Muscle layer of colon (tissue), 2 donors: Measurements from ENCODE around the gene PHF21B.
A peak's percentile ranks its signal among the peaks of the same experiment; 100 is the strongest.
"Not testable (repeated sequence)": the region's sequence is repeated elsewhere in the genome, so short reads cannot be mapped to it uniquely, and the experiment has no call there.

Source experiments
- H3K27ac ChIP-seq: one replicate; pipeline ENCODE4 v1.7.0; 2013; ENCODE audit warnings: low read depth, mild to moderate bottlenecking, low read length, moderate library complexity
- H3K27me3 ChIP-seq, 2 donors: one replicate each; pipeline ENCODE4 v1.7.0; 2013; ENCODE audit warnings: low read length in 2 of 2, mild to moderate bottlenecking in 2 of 2; ENCODE audit not compliant: insufficient read depth in 2 of 2, control insufficient read depth in 1 of 2
- H3K36me3 ChIP-seq: one replicate; pipeline ENCODE4 v1.7.0; 2013; ENCODE audit warnings: mild to moderate bottlenecking, low read length; ENCODE audit not compliant: insufficient read depth
- H3K4me1 ChIP-seq: one replicate; pipeline ENCODE4 v1.7.0; 2013; ENCODE audit warnings: mild to moderate bottlenecking, low read length; ENCODE audit not compliant: insufficient read depth
- H3K4me3 ChIP-seq, 2 donors: one replicate each; pipeline ENCODE4 v1.7.0; 2013; ENCODE audit warnings: low read length in 2 of 2, low read depth in 1 of 2, mild to moderate bottlenecking in 1 of 2, moderate library complexity in 1 of 2
- H3K9ac ChIP-seq: one replicate; pipeline ENCODE4 v1.7.0; 2013; ENCODE audit warnings: low read length
- H3K9me3 ChIP-seq: one replicate; pipeline ENCODE4 v1.7.0; 2013; ENCODE audit warnings: mild to moderate bottlenecking, low read length
- donor health status: abdominal sarcoma.
- donor health status: Adenocarcinoma of cecum.

The PHF21B gene

DNA sequence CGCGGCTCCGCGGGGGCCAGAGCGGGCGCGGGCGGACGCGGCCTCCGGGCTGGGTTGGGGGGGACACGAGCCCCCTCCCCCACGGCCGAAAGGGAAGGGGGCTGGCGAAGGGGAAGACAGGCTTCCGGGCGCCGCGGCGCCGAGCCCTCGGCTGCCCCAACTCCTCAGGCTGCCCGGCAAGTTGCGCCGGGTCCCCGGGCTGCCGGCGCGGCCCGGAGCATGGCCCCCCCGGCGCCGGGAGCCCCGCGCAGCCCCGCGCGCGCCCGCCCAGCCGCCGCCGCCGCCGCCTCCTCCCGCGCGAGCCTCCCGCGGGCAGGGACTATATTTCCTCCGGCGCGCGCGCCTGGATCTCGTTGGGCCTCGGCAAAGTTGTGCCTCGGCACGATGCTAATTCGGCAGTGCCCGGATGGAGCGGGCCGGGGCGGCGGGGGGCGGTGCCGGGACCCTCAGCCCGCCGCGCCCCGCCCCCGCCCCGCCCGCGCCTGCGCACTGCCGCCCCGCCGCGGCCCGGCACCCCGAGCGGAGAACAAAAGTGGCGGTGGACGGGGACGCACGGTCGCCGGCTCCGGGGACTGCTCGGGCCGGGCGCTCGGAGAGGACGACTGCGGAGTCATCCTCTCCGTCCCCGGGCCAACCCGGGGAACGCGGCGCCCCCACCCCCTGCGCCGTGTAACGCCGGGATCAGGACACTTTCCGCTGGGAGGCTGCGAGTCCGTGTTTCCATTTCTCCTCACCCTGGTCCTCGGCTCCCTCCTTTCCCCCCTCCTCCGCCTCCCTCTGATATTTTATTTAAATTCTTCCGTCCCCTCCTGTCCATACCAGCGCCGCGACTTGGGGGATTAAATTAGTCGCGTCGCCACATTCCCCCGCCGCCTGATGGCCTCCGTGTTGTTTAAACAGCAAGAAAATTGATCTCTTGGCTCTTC lies at the start of gene PHF21B:
TSS of gene PHF21B (minus strand) at position 400 of the 926 bp plus-strand sequence. CDS start 456 bp downstream, outside the sequence.
- no peak within 1 kb of the TSS for H3K9ac ChIP-seq
- H3K4me1 ChIP-seq, result peaks cover 11% of the 10 kb centered on the region
- H3K9me3 ChIP-seq, result no peaks in the 10 kb centered on the region
- peak within 1 kb of the TSS; percentile 20 to 61 for H3K4me3 ChIP-seq
- H3K36me3 ChIP-seq, result no peaks in the 10 kb centered on the region
- H3K27ac ChIP-seq, result no peak within 1 kb of the TSS
- peaks cover 44 to 72% of the 10 kb centered on the region in 2 donors for H3K27me3 ChIP-seq

DNA sequence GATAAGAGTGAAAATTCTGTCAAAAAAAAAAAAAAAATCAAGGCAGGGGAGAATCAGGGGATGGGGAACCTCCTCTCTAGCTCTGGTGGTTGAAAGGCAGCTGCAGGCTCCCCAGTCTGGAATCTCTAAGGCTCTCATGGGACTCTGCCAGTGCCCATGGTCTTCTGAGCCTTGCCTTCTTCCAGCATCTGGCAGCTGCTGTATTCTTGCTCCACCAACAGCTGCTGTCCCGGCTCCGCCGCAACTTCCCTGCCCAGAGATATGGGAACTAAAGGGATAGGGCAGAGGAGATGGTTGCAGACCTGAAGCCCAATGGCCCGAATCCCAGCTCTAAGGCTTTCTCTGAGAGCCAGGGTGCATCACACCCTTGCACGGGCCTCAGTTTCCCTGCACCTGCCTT lies 49.5 kb upstream of the PHF21B start:
- Histone ChIP-seq H3K9ac (no peak overlapping the region), H3K9me3 (no peaks in the 10 kb centered on the region), H3K27ac (no peak overlapping the region), H3K36me3 (no peaks in the 10 kb centered on the region), H3K4me1 (no peaks in the 10 kb centered on the region), H3K27me3 (no peaks in the 10 kb centered on the region), H3K4me3 (no peak overlapping the region)

DNA sequence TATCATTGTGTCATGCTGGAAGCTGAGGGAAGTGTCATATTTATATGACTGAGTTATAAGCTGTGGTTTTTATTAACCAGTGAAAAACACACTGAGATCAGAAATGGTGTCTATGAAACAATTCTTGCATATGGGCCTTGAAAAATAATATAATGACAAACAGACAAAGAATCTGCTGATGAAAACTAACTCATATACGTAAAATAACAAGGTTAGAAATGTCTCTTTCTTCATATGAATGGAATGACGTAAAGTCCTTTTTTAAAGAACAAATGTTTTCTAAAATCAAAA lies 48.8 kb upstream of the PHF21B start:
- H3K36me3 ChIP-seq, result no peaks in the 10 kb centered on the region
- H3K27ac ChIP-seq, result no peak overlapping the region
- no peaks in the 10 kb centered on the region for H3K9me3 ChIP-seq

DNA sequence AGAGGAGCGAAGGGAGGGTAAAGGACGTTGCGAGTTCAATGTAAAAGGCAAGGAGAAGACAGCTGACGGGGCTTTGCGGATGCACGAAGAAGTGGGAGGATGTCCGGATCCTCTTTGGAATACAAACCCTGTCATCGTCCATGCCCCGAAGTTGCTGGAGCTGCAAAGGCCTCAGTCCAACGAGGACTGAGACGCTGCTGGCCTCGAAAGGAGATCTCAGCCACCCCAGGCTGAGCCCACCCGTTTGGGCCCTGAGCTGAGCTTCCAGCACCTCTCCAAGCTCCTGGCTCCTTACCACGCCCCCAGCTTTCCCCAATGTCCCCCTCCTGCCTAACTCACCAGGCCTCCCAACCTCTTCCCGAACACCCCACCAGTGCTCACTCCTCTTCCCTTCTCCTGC lies 46.1 kb upstream of the PHF21B start:
- no peaks in the 10 kb centered on the region for H3K4me1 ChIP-seq
- peaks cover 0 to 7% of the 10 kb centered on the region in 2 donors for H3K27me3 ChIP-seq
- H3K9me3 ChIP-seq, result no peaks in the 10 kb centered on the region

More for the DNA sequence above, 48.8 kb upstream of the PHF21B start:
- H3K4me3 ChIP-seq, result no peak overlapping the region
- no peaks in the 10 kb centered on the region for H3K4me1 ChIP-seq
- H3K27me3 ChIP-seq, result no peaks in the 10 kb centered on the region
- H3K9ac ChIP-seq, result no peak overlapping the region

DNA sequence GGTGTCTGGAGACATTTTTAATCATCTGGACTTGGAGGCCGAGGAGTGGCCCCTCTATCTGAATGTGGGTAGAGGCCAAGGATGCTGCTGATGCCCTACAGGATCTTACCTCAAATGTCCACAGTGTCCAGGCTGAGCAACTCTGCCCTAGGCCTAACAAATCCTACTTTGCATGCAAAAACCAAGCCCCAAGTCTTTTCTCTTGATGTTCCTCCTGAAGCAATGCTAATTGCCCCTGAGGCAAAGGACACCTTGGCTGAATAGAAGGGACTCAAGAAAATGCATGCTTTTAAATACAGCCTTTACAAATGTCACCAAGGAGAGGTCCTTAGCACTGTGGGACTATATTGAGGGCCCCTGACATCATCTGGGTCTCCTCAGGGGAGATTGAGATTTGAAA lies 43.8 kb upstream of the PHF21B start:
- H3K4me3 ChIP-seq, result no peak overlapping the region
- H3K9ac ChIP-seq, result no peak overlapping the region
- H3K9me3 ChIP-seq, result no peaks in the 10 kb centered on the region
- H3K4me1 ChIP-seq, result no peaks in the 10 kb centered on the region
- peaks cover 0 to 7% of the 10 kb centered on the region in 2 donors for H3K27me3 ChIP-seq
- H3K36me3 ChIP-seq, result no peaks in the 10 kb centered on the region
- no peak overlapping the region for H3K27ac ChIP-seq

More for the DNA sequence above, 46.1 kb upstream of the PHF21B start:
- Histone ChIP-seq H3K9ac (no peak overlapping the region), H3K27ac (no peak overlapping the region), H3K36me3 (no peaks in the 10 kb centered on the region), H3K4me3 (no peak overlapping the region)

DNA sequence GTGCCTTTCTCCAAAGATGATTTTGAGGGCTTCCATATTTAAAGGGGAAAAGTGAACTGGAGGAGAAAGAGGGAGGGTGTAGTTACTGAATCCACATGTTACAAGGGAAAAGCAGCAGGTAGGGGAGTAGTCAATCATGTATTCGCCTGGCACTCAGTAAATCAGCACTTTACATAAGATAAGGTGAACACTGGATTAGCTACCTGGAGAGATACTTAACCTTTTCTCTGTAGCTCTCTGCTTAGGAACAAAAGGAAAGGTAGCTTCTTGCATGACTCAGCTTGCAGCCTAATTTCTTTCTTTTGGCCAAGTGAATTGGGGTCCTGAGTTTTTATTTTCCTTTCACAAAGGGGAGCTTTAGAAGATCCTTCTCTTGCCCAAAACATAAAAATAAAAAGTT lies 43.3 kb upstream of the PHF21B start:
- Histone ChIP-seq H3K4me3 (no peak overlapping the region), H3K36me3 (no peaks in the 10 kb centered on the region), H3K27ac (no peak overlapping the region), H3K4me1 (no peaks in the 10 kb centered on the region), H3K9me3 (no peaks in the 10 kb centered on the region), H3K9ac (no peak overlapping the region), H3K27me3 (peaks cover 0 to 7% of the 10 kb centered on the region in 2 donors)

DNA sequence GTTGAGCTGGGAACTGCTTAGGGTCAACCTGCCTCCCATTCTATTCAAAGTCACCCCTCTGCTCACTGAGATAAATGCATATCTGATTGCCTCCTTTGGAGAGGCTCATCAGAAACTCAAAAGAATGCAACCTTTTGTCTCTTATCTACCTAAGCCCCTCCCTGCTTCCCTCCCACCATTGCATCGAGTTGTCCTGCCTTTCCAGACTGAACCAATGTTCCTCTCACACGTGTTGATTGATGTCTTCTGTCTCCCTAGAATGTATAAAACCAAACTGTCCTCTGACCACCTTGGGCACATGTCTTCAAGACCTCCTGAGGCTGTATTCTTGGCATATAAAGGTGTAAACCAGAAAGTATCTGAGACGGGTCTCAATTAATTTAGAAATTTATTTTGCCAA lies 42.9 kb upstream of the PHF21B start:
- H3K36me3 ChIP-seq, H3K27me3 ChIP-seq, H3K27ac ChIP-seq, H3K4me1 ChIP-seq, H3K4me3 ChIP-seq, H3K9ac ChIP-seq, H3K9me3 ChIP-seq: not testable (repeated sequence)

- no peak overlapping the region for H3K4me3 ChIP-seq
- H3K9me3 ChIP-seq, result no peaks in the 10 kb centered on the region
- H3K4me1 ChIP-seq, result no peaks in the 10 kb centered on the region
- H3K27ac ChIP-seq, result no peak overlapping the region
- H3K36me3 ChIP-seq, result no peaks in the 10 kb centered on the region
- peaks cover 0 to 7% of the 10 kb centered on the region in 2 donors for H3K27me3 ChIP-seq
- no peak overlapping the region for H3K9ac ChIP-seq
Measured at GRCh38 chr22:45051946-45052345, 42.1 kb upstream of the PHF21B start.

DNA sequence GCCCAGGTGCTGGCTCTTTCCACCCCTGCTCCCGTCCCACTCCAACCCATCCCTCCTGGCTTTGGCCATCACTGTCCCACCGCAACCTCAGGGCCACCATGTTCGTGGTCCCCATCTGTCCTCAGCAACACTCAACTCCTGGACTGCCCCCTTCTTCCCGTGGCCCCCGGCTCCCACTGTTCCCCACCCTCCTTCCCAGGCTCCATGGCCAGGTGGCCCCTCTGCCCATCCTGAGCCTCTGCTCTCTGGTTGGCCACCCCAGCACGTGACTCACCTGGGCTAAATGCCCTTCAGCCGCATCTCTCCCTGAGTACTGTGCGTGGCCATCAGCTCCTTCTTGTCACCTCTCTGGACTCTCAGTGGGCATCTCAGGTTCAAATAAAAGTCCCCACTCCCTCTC lies 41.6 kb upstream of the PHF21B start:
- Histone ChIP-seq H3K27me3 (peaks cover 0 to 7% of the 10 kb centered on the region in 2 donors), H3K4me3 (no peak overlapping the region)

DNA sequence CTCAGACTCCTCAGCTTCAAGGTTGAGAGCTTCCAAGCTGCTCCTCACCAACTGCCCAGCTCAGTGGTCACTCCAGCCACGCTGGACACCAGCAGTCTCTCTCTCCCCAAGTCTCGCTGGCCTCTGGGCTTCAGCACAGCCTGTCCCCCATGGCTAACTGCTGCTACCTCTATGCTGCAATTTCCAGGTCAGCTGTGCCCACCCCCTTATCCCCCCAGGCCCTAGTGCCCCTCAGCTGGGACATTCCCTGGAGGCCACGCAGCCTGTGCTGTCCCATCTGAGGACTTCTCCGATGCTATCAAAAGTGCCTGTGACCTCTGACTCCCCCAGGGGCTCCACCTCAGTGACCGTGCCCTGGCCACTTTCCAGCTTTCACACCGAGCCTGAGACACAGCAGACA lies 37.5 kb upstream of the PHF21B start:
- Histone ChIP-seq H3K4me3 (no peak overlapping the region), H3K9ac (no peak overlapping the region), H3K36me3 (no peaks in the 10 kb centered on the region), H3K27ac (no peak overlapping the region), H3K27me3 (peaks cover 0 to 7% of the 10 kb centered on the region in 2 donors), H3K4me1 (no peaks in the 10 kb centered on the region), H3K9me3 (no peaks in the 10 kb centered on the region)

More for the DNA sequence above, 41.6 kb upstream of the PHF21B start:
- Histone ChIP-seq H3K27ac (no peak overlapping the region), H3K36me3 (no peaks in the 10 kb centered on the region), H3K4me1 (no peaks in the 10 kb centered on the region), H3K9ac (no peak overlapping the region), H3K9me3 (no peaks in the 10 kb centered on the region)

GRCh38 chr22:45045208-45045607 lies 35.4 kb upstream of the PHF21B start:
- Histone ChIP-seq H3K4me3 (no peak overlapping the region), H3K27me3 (no peaks in the 10 kb centered on the region), H3K4me1 (no peaks in the 10 kb centered on the region), H3K9me3 (no peaks in the 10 kb centered on the region), H3K36me3 (no peaks in the 10 kb centered on the region), H3K9ac (no peak overlapping the region), H3K27ac (no peak overlapping the region)

DNA sequence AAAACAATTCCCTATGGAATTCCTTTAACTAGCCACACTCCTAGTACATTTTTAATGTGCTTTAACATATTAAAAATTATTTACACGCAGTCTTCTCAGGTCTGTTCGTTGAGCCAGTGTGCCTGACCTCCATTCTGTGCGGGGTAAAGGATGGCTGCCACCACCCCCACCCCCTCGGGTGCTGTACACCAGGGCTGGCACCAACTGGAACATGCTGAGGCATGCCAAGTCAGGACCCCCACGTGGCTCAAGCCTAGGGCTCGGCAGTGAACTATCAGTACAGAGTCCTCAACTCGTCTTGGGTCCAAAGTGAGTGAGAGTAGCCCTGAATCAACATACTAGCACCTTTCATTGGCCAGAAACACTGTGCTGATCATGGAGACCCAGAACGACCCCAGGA lies 32.5 kb upstream of the PHF21B start:
- Histone ChIP-seq H3K4me1 (no peaks in the 10 kb centered on the region), H3K4me3 (no peak overlapping the region), H3K36me3 (no peaks in the 10 kb centered on the region), H3K27ac (no peak overlapping the region), H3K9me3 (no peaks in the 10 kb centered on the region), H3K27me3 (peaks cover 0 to 2% of the 10 kb centered on the region in 2 donors), H3K9ac (no peak overlapping the region)
